ENCODE results near the gene CEP57L1. TPM values are rescaled to one million over a fixed set of nuclear protein-coding genes. Genes with fewer than 3 reads are reported as not detected.
"Not testable (repeated sequence)": the region's sequence is repeated elsewhere in the genome, so short reads cannot be mapped to it uniquely, and the experiment has no call there.

The CEP57L1 gene
- total and polyA plus RNA-seq, 7 donors, result 5.1 to 20.7 (median 6.4) TPM

GRCh38 chr6:109102762-109103161 is 7.5 kb downstream of the CEP57L1 start:
- 20 to 38% (median 30%) methylated on average over 1 of the region's 1 CpG for WGBS, 3 donors
- Histone ChIP-seq H3K4me3 (no peak overlapping the region), H3K9me3 (no peaks in the 10 kb centered on the region), H3K27ac (no peak overlapping the region), H3K27me3 (ENCODE audit: insufficient read depth in 3 of 3, low read length in 2 of 3) (no peaks in the 10 kb centered on the region), H3K4me1 (peaks cover 7% of the 10 kb centered on the region), H3K36me3 (ENCODE audit: insufficient read depth in 1 of 2, low read depth in 1 of 2) (peaks cover 0 to 8% of the 10 kb centered on the region in 2 donors)
- intact Hi-C loops (cut with DNase I), result no loop called here
- no peak for TF ChIP-seq CTCF (IDR thresholded peaks at IDR 0.05)
- DNase-seq (no peak), ATAC-seq (no peak)

GRCh38 chr6:109103942-109104341 is 8.6 kb downstream of the CEP57L1 start:
- ATAC-seq, result no peak
- Histone ChIP-seq H3K27me3 (ENCODE audit: insufficient read depth in 3 of 3, low read length in 2 of 3) (no peaks in the 10 kb centered on the region), H3K27ac (no peak overlapping the region), H3K4me1 (peaks cover 7% of the 10 kb centered on the region), H3K9me3 (no peaks in the 10 kb centered on the region), H3K36me3 (ENCODE audit: insufficient read depth in 1 of 2, low read depth in 1 of 2) (peaks cover 0 to 8% of the 10 kb centered on the region in 2 donors), H3K4me3 (no peak overlapping the region)
- DNase-seq, result no peak
- no peak for TF ChIP-seq CTCF (IDR thresholded peaks at IDR 0.05)
- intact Hi-C loops (cut with DNase I), result no loop called here

- peaks cover 0 to 8% of the 10 kb centered on the region in 2 donors for H3K36me3 ChIP-seq (ENCODE audit: insufficient read depth in 1 of 2, low read depth in 1 of 2)
- TF ChIP-seq CTCF (IDR thresholded peaks at IDR 0.05), result no peak
- peaks cover under 1% of the 10 kb centered on the region for H3K9me3 ChIP-seq
- DNase-seq (no peak), ATAC-seq (no peak)
- intact Hi-C loops (cut with DNase I), result no loop called here
- H3K4me3 ChIP-seq, result no peak overlapping the region
- WGBS, 3 donors, result 89 to 96% (median 92%) methylated on average over 3 of the region's 3 CpGs
- no peaks in the 10 kb centered on the region for H3K27me3 ChIP-seq (ENCODE audit: insufficient read depth in 3 of 3, low read length in 2 of 3)
- H3K4me1 ChIP-seq, result peaks cover 7% of the 10 kb centered on the region
- no peak overlapping the region for H3K27ac ChIP-seq
These were observed 9.2 kb downstream of the CEP57L1 start for GRCh38 chr6:109104512-109104911.

GRCh38 chr6:109105681-109106080 is 10.4 kb downstream of the CEP57L1 start:
- DNase-seq (no peak), ATAC-seq (no peak)
- no peaks in the 10 kb centered on the region for H3K27me3 ChIP-seq (ENCODE audit: insufficient read depth in 3 of 3, low read length in 2 of 3)
- 83 to 89% (median 85%) methylated on average over 5 of the region's 5 CpGs for WGBS, 3 donors
- peaks cover 7% of the 10 kb centered on the region for H3K4me1 ChIP-seq
- no peak for TF ChIP-seq CTCF (IDR thresholded peaks at IDR 0.05)
- peaks cover 3% of the 10 kb centered on the region for H3K9me3 ChIP-seq
- peaks cover 0 to 8% of the 10 kb centered on the region in 2 donors for H3K36me3 ChIP-seq (ENCODE audit: insufficient read depth in 1 of 2, low read depth in 1 of 2)
- no peak overlapping the region for H3K27ac ChIP-seq
- intact Hi-C loops (cut with DNase I), result no loop called here
- no peak overlapping the region for H3K4me3 ChIP-seq

GRCh38 chr6:109109663-109110062 is 14.4 kb downstream of the CEP57L1 start:
- intact Hi-C loops (cut with DNase I); H3K36me3 ChIP-seq (ENCODE audit: insufficient read depth in 1 of 2, low read depth in 1 of 2); H3K4me3 ChIP-seq; H3K27me3 ChIP-seq (ENCODE audit: insufficient read depth in 3 of 3, low read length in 2 of 3); DNase-seq; H3K4me1 ChIP-seq; ATAC-seq; H3K27ac ChIP-seq; H3K9me3 ChIP-seq: not testable (repeated sequence)
- 94 to 98% (median 97%) methylated on average over 8 of the region's 8 CpGs for WGBS, 3 donors

GRCh38 chr6:109112663-109113062 is 17.4 kb downstream of the CEP57L1 start:
- H3K27ac ChIP-seq; H3K4me1 ChIP-seq; H3K36me3 ChIP-seq (ENCODE audit: insufficient read depth in 1 of 2, low read depth in 1 of 2); H3K27me3 ChIP-seq (ENCODE audit: insufficient read depth in 3 of 3, low read length in 2 of 3); ATAC-seq; H3K4me3 ChIP-seq; H3K9me3 ChIP-seq; intact Hi-C loops (cut with DNase I); DNase-seq: not testable (repeated sequence)
- WGBS, 3 donors, result 84 to 93% (median 84%) methylated on average over 3 of the region's 3 CpGs

All from psoas muscle (tissue), 8 donors.